Activated T-helper 2 cell treated with anti-CD3 and anti-CD28 coated beads, Interferon-gamma antibody, Interleukin-2, Interleukin-4, amounts not matched to agents 10 μg/mL and 5 μg/mL and 100 μg/mL, durations not matched to agents 14 hours and 24 hours and 36 hours (primary cell): Measurements from ENCODE around the gene ENOX2. TPM values are rescaled to one million over a fixed set of nuclear protein-coding genes. Genes with fewer than 3 reads are reported as not detected.

Experiments
- DNase-seq: peaks from one replicate; pipeline ENCODE4 v3.0.0; 2021; ENCODE audit warnings: low spot score
- H3K27ac Mint-ChIP-seq: one replicate; pipeline ENCODE4 v1.8.0; 2021; ENCODE audit warnings: mixed read lengths
- H3K27me3 Mint-ChIP-seq: one replicate; pipeline ENCODE4 v1.8.0; 2021; ENCODE audit warnings: low read depth, mixed read lengths
- H3K36me3 Mint-ChIP-seq: one replicate; pipeline ENCODE4 v1.8.0; 2021; ENCODE audit warnings: low read depth, mixed read lengths
- H3K4me1 Mint-ChIP-seq: one replicate; pipeline ENCODE4 v1.8.0; 2021; ENCODE audit warnings: low read depth, mixed read lengths
- H3K4me3 Mint-ChIP-seq: one replicate; pipeline ENCODE4 v1.8.0; 2021; ENCODE audit warnings: low read depth, mild to moderate bottlenecking, moderate library complexity, mixed read lengths
- H3K9me3 Mint-ChIP-seq: one replicate; pipeline ENCODE4 v1.8.0; 2021; ENCODE audit warnings: mixed read lengths
- intact Hi-C: fragments of 100-400 bp; cut with micrococcal nuclease; formaldehyde crosslinking; loops from one replicate; pipeline ENCODE4 v1.15.1; 2023
- total RNA-seq: library from RNA; stranded (reverse); gene quantifications from 2 replicates; pipeline ENCODE4 v1.2.3, GENCODE V29; 2022

ENOX2 gene
- total RNA-seq, 1 donor from 2014 or later = 17.7 TPM

GRCh38 chrX:130649738-130650137, 253.3 kb downstream of the ENOX2 start:
- no peak for DNase-seq

GRCh38 chrX:130647468-130647867, 255.5 kb downstream of the ENOX2 start:
- DNase-seq = no peak

More at GRCh38 chrX:130649738-130650137, 253.3 kb downstream of the ENOX2 start:
- H3K27me3 Mint-ChIP-seq = no peaks in the 10 kb centered on the region
- no peaks in the 10 kb centered on the region for H3K4me1 Mint-ChIP-seq
- no peaks in the 10 kb centered on the region for H3K36me3 Mint-ChIP-seq
- no peaks in the 10 kb centered on the region for H3K9me3 Mint-ChIP-seq
- no peak overlapping the region for H3K4me3 Mint-ChIP-seq
- intact Hi-C loops = no loop called here
- no peak overlapping the region for H3K27ac Mint-ChIP-seq

GRCh38 chrX:130645955-130646583, 256.9 kb downstream of the ENOX2 start:
- intact Hi-C loops = no loop called here
- DNase-seq = no peak
- Mint-ChIP-seq H3K27ac (no peak overlapping the region), H3K4me3 (no peak overlapping the region), H3K27me3 (no peaks in the 10 kb centered on the region), H3K36me3 (no peaks in the 10 kb centered on the region), H3K9me3 (no peaks in the 10 kb centered on the region), H3K4me1 (no peaks in the 10 kb centered on the region)

More at GRCh38 chrX:130647468-130647867, 255.5 kb downstream of the ENOX2 start:
- Mint-ChIP-seq H3K36me3 (no peaks in the 10 kb centered on the region), H3K4me3 (no peak overlapping the region), H3K27ac (no peak overlapping the region), H3K27me3 (no peaks in the 10 kb centered on the region), H3K4me1 (no peaks in the 10 kb centered on the region), H3K9me3 (no peaks in the 10 kb centered on the region)
- intact Hi-C loops = no loop called here

- intact Hi-C loops = no loop called here
- Mint-ChIP-seq H3K9me3 (no peaks in the 10 kb centered on the region), H3K27ac (no peak overlapping the region), H3K36me3 (no peaks in the 10 kb centered on the region), H3K4me3 (no peak overlapping the region), H3K27me3 (no peaks in the 10 kb centered on the region), H3K4me1 (peaks cover 2% of the 10 kb centered on the region)
- no peak for DNase-seq
Measured at GRCh38 chrX:130637591-130637990, 265.4 kb downstream of the ENOX2 start.

- DNase-seq = no peak
- Mint-ChIP-seq H3K4me3 (no peak overlapping the region), H3K27me3 (no peaks in the 10 kb centered on the region), H3K27ac (no peak overlapping the region), H3K4me1 (peaks cover 2% of the 10 kb centered on the region), H3K9me3 (no peaks in the 10 kb centered on the region), H3K36me3 (no peaks in the 10 kb centered on the region)
- intact Hi-C loops = no loop called here
Measured at GRCh38 chrX:130636277-130636676, 266.7 kb downstream of the ENOX2 start.

- Mint-ChIP-seq H3K4me1 (no peaks in the 10 kb centered on the region), H3K27ac (no peak overlapping the region), H3K36me3 (no peaks in the 10 kb centered on the region), H3K9me3 (no peaks in the 10 kb centered on the region), H3K4me3 (no peak overlapping the region), H3K27me3 (no peaks in the 10 kb centered on the region)
- no peak for DNase-seq
- intact Hi-C loops = no loop called here
Measured at GRCh38 chrX:130631011-130631410, 272.0 kb downstream of the ENOX2 start.

- Mint-ChIP-seq H3K27ac (no peak overlapping the region), H3K4me1 (no peaks in the 10 kb centered on the region), H3K9me3 (no peaks in the 10 kb centered on the region), H3K27me3 (no peaks in the 10 kb centered on the region), H3K36me3 (no peaks in the 10 kb centered on the region), H3K4me3 (no peak overlapping the region)
- intact Hi-C loops = no loop called here
- no peak for DNase-seq
Measured at GRCh38 chrX:130628516-130628915, 274.5 kb downstream of the ENOX2 start.

- no peak for DNase-seq
Measured at GRCh38 chrX:130626521-130626920, 276.5 kb downstream of the ENOX2 start.

GRCh38 chrX:130625386-130625785, 277.6 kb downstream of the ENOX2 start:
- H3K4me1 Mint-ChIP-seq = no peaks in the 10 kb centered on the region
- no peaks in the 10 kb centered on the region for H3K27me3 Mint-ChIP-seq
- no peak overlapping the region for H3K27ac Mint-ChIP-seq
- intact Hi-C loops = no loop called here
- no peaks in the 10 kb centered on the region for H3K36me3 Mint-ChIP-seq
- no peak for DNase-seq
- H3K4me3 Mint-ChIP-seq = no peak overlapping the region
- no peaks in the 10 kb centered on the region for H3K9me3 Mint-ChIP-seq

More at GRCh38 chrX:130626521-130626920, 276.5 kb downstream of the ENOX2 start:
- Mint-ChIP-seq H3K36me3 (no peaks in the 10 kb centered on the region), H3K27me3 (no peaks in the 10 kb centered on the region), H3K4me1 (no peaks in the 10 kb centered on the region), H3K4me3 (no peak overlapping the region), H3K9me3 (no peaks in the 10 kb centered on the region), H3K27ac (no peak overlapping the region)
- intact Hi-C loops = no loop called here

GRCh38 chrX:130623518-130623917, 279.5 kb downstream of the ENOX2 start:
- Mint-ChIP-seq H3K27me3 (no peaks in the 10 kb centered on the region), H3K36me3 (no peaks in the 10 kb centered on the region), H3K4me3 (no peak overlapping the region)

GRCh38 chrX:130615941-130616340, 287.1 kb downstream of the ENOX2 start:
- Mint-ChIP-seq H3K4me3 (no peak overlapping the region), H3K27ac (no peak overlapping the region), H3K9me3 (no peaks in the 10 kb centered on the region), H3K27me3 (no peaks in the 10 kb centered on the region), H3K4me1 (no peaks in the 10 kb centered on the region), H3K36me3 (no peaks in the 10 kb centered on the region)
- intact Hi-C loops = no loop called here
- DNase-seq = no peak

More at GRCh38 chrX:130623518-130623917, 279.5 kb downstream of the ENOX2 start:
- no peaks in the 10 kb centered on the region for H3K4me1 Mint-ChIP-seq
- H3K27ac Mint-ChIP-seq = no peak overlapping the region
- DNase-seq = no peak
- no peaks in the 10 kb centered on the region for H3K9me3 Mint-ChIP-seq
- intact Hi-C loops = no loop called here

- no peak for DNase-seq
- intact Hi-C loops = no loop called here
- Mint-ChIP-seq H3K27me3 (peaks cover 4% of the 10 kb centered on the region), H3K4me3 (no peak overlapping the region), H3K36me3 (no peaks in the 10 kb centered on the region), H3K27ac (no peak overlapping the region), H3K4me1 (no peaks in the 10 kb centered on the region), H3K9me3 (no peaks in the 10 kb centered on the region)
Measured at GRCh38 chrX:130607431-130607830, 295.6 kb downstream of the ENOX2 start.

- intact Hi-C loops = no loop called here
- Mint-ChIP-seq H3K36me3 (no peaks in the 10 kb centered on the region), H3K4me3 (no peak overlapping the region)
Measured at GRCh38 chrX:130606425-130606824, 296.6 kb downstream of the ENOX2 start.

GRCh38 chrX:130604882-130605281, 298.1 kb downstream of the ENOX2 start:
- no peak overlapping the region for H3K27ac Mint-ChIP-seq
- H3K27me3 Mint-ChIP-seq = peaks cover 7% of the 10 kb centered on the region
- no peak for DNase-seq
- no peak overlapping the region for H3K4me3 Mint-ChIP-seq
- H3K36me3 Mint-ChIP-seq = no peaks in the 10 kb centered on the region
- no peaks in the 10 kb centered on the region for H3K9me3 Mint-ChIP-seq
- H3K4me1 Mint-ChIP-seq = no peaks in the 10 kb centered on the region
- intact Hi-C loops = no loop called here

More at GRCh38 chrX:130606425-130606824, 296.6 kb downstream of the ENOX2 start:
- Mint-ChIP-seq H3K9me3 (no peaks in the 10 kb centered on the region), H3K4me1 (no peaks in the 10 kb centered on the region), H3K27ac (no peak overlapping the region), H3K27me3 (peaks cover 6% of the 10 kb centered on the region)
- DNase-seq = no peak
